ENCODE measurements around the gene RNF135. TPM values are rescaled to one million over a fixed set of nuclear protein-coding genes. Genes with fewer than 3 reads are reported as not detected.

Gene RNF135
- total and polyA plus RNA-seq, 2 of the 4 experiments (the other 2 are of a cell fraction) = 5.9 to 9.0 TPM

DNA sequence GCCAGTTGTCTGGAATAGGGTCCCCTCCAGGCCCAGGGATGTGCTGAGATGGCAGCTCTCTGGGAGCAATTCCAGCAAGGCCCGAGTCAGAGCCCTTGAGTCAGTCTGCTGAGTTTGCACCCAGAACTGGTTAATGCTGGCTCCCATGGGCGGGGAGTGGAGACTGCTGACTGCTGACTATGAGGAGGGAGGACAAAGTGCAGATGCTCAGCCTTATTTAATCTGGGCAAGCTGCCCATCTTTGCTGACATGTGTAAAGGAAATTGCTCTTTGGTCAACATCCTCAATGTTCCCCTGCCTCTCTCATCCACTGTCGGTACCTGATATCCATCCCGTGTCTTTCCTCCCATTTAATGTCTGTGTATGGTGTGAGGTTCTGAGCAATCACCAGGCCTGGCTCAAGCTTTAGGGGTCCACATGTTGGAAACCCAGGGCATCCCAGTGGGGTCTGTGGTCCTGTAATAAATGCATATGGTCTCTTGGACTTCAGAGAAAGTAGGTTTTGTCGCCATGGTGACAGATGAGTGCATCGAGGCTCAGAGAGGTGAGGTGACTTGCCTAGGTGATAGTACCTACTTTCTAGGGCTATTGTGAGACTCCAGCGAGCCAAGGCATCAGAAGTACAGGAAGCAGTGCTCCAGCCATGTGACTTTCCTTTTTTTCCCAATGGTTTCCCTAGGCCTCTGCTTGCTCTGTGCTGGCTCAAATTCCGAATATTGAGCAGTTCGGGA is 20.0 kb upstream of the RNF135 start:
- H2AFZ ChIP-seq (replicated peaks; ENCODE audit: low read length, poor library complexity) = peak overlapping the region; percentile 16
- in situ Hi-C loops (cut with MboI; ENCODE audit: low sequenced_read_pairs) = no loop called here

More for the DNA sequence above, 20.0 kb upstream of the RNF135 start:
- DNase-seq (peak; percentile 93), ATAC-seq (ENCODE audit: low read depth) (peak; percentile 98)
- no peak overlapping the region for H2BK120ac ChIP-seq (ENCODE audit: low read depth, low read length)
- H4K91ac ChIP-seq (ENCODE audit: insufficient read depth, low read depth, low read length) = no peak overlapping the region
- TF ChIP-seq BHLHE40 (IDR thresholded peaks at IDR 0.05; ENCODE audit: low read depth, low read length) (no peak), MAFK (IDR thresholded peaks at IDR 0.05; ENCODE audit: low read depth, low read length) (peak; percentile 76), CHD1 (IDR thresholded peaks at IDR 0.05; ENCODE audit: low read depth, low read length) (no peak), RAD21 (IDR thresholded peaks at IDR 0.05; ENCODE audit: low read length) (no peak), CEBPB (IDR thresholded peaks at IDR 0.05; ENCODE audit: low read depth, low read length) (no peak)
- TF ChIP-seq, protein P1, sequence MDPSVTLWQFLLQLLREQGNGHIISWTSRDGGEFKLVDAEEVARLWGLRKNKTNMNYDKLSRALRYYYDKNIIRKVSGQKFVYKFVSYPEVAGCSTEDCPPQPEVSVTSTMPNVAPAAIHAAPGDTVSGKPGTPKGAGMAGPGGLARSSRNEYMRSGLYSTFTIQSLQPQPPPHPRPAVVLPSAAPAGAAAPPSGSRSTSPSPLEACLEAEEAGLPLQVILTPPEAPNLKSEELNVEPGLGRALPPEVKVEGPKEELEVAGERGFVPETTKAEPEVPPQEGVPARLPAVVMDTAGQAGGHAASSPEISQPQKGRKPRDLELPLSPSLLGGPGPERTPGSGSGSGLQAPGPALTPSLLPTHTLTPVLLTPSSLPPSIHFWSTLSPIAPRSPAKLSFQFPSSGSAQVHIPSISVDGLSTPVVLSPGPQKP (IDR thresholded peaks at IDR 0.05; ENCODE audit: borderline replicate concordance, low read depth, low read length) = no peak
- dilution Hi-C loops (cut with HindIII; ENCODE audit: low sequenced_read_pairs, unreplicated experiment) = no loop called here
- H2BK15ac ChIP-seq (ENCODE audit: low read depth, low read length) = no peak overlapping the region
- BruUV-seq (replicated peaks) = no TSS peak
- no peaks in the 10 kb centered on the region for H3K9me1 ChIP-seq (ENCODE audit: insufficient read depth, low read length)
- H2BK20ac ChIP-seq (ENCODE audit: low read depth, low read length) = no peak overlapping the region
- no peaks in the 10 kb centered on the region for H3K9me3 ChIP-seq (ENCODE audit: control insufficient read depth, insufficient read depth, low read length)
- H3K9ac ChIP-seq (ENCODE audit: low read depth, low read length) = no peak overlapping the region
- no peaks in the 10 kb centered on the region for H3K79me1 ChIP-seq (ENCODE audit: low read depth in 1 of 2, low read length in 2 of 2)
- peaks cover 4% of the 10 kb centered on the region; the same call in 1 of the 2 replicates for H3K4me1 ChIP-seq (ENCODE audit: control insufficient read depth, insufficient read depth, low read length)
- no peak overlapping the region for H3K18ac ChIP-seq (ENCODE audit: low read depth, low read length)
- ChIA-PET POLR2A (ENCODE audit: unreplicated experiment) (no interaction called here), CTCF (no interaction called here)
- no peak overlapping the region for H3K56ac ChIP-seq (ENCODE audit: extremely low read depth, insufficient read depth, low read length)
- WGBS, 2 experiments (ENCODE audit: extremely low coverage in 2 of 2, insufficient read length in 1 of 2) = 70% methylated on average over 3 of the region's 9 CpGs; no CpG with 5 or more reads in 1 of the 2 experiments
- no peak overlapping the region for H3K4me2 ChIP-seq (ENCODE audit: low read depth, low read length)
- H3K14ac ChIP-seq (replicated peaks; ENCODE audit: low read depth, low read length) = no peak overlapping the region
- H4K8ac ChIP-seq (ENCODE audit: low read depth in 2 of 2, low read length in 2 of 2) = 0 out of 4 replicates have a peak overlapping the region, but pooled peaks of 1 of the 2 experiments have one; percentile 23
- no peak overlapping the region for H3K23ac ChIP-seq (ENCODE audit: low read depth, low read length)
- no peaks in the 10 kb centered on the region for H4K20me1 ChIP-seq (ENCODE audit: insufficient read depth, low read length)
- H3K27ac ChIP-seq (ENCODE audit: insufficient read depth, low read length) = no peak overlapping the region
- intact Hi-C loops (cut with micrococcal nuclease) = no loop called here
- no peak overlapping the region for H2BK5ac ChIP-seq (ENCODE audit: low read depth, low read length, poor library complexity, severe bottlenecking)
- no peak overlapping the region for H3K4me3 ChIP-seq (ENCODE audit: insufficient read depth, low read depth, low read length)
- H2AK5ac ChIP-seq (ENCODE audit: low read depth, low read length) = no peak overlapping the region
- no peaks in the 10 kb centered on the region for H3K36me3 ChIP-seq (ENCODE audit: control insufficient read depth, insufficient read depth, low read length)
- H4K5ac ChIP-seq (ENCODE audit: low read depth, low read length) = no peak overlapping the region
- no peak overlapping the region; the same call in 1 of the 2 replicates for H3K4ac ChIP-seq (ENCODE audit: low read depth, low read length)
- H3K27me3 ChIP-seq (ENCODE audit: control insufficient read depth, insufficient read depth, low read length) = no peaks in the 10 kb centered on the region; the same call in 1 of the 2 replicates
- peak overlapping the region; percentile 93 for H2AK9ac ChIP-seq (replicated peaks; ENCODE audit: low read depth, low read length, poor library complexity)

Measured in IMR-90 (cell line).